HL-60 (cell line): ENCODE measurements around the gene SMARCB1.

Experiments used
- CTCF ChIP-seq: IDR thresholded peaks from one replicate; pipeline ENCODE4 v1.5.1; 2011; ENCODE audit warnings: low read length, control low read depth, inconsistent platforms; ENCODE audit not compliant: insufficient read depth
- GABPA ChIP-seq: IDR thresholded peaks from 2 replicates; pipeline ENCODE4 v1.6.1; 2012; ENCODE audit warnings: low read depth
- POLR2AphosphoS5 ChIP-seq: IDR thresholded peaks from 2 replicates; pipeline ENCODE4 v1.6.1; 2012; ENCODE audit warnings: low read depth
- REST ChIP-seq: IDR thresholded peaks from 2 replicates; pipeline ENCODE4 v1.6.1; 2012; ENCODE audit warnings: low read depth; ENCODE audit not compliant: insufficient replicate concordance

GRCh38 chr22:23775779-23776375 lies 10.9 kb upstream of the SMARCB1 start:
- TF ChIP-seq CTCF (no peak), POLR2AphosphoS5 (no peak), REST (no peak), GABPA (no peak)
